Nephron progenitor cell (in vitro differentiated cells): ENCODE results near the gene TRIP11.

Source experiments
- DNase-seq: peaks from one replicate; pipeline ENCODE4 v3.0.0; 2021
- H3K27ac Mint-ChIP-seq: 2 replicates; pipeline ENCODE4 v1.8.0; 2021; ENCODE audit warnings: mild to moderate bottlenecking, moderate library complexity, mixed read lengths
- H3K27me3 Mint-ChIP-seq: 2 replicates; pipeline ENCODE4 v1.8.0; 2021; ENCODE audit warnings: mild to moderate bottlenecking, low read depth, mixed read lengths; ENCODE audit not compliant: poor library complexity
- H3K36me3 Mint-ChIP-seq: 2 replicates; pipeline ENCODE4 v1.8.0; 2021; ENCODE audit warnings: low read depth, mixed read lengths
- H3K4me1 Mint-ChIP-seq: 2 replicates; pipeline ENCODE4 v1.8.0; 2021; ENCODE audit warnings: mixed read lengths
- H3K4me3 Mint-ChIP-seq: 2 replicates; pipeline ENCODE4 v1.8.0; 2021; ENCODE audit warnings: mild to moderate bottlenecking, moderate library complexity, mixed read lengths
- H3K9me3 Mint-ChIP-seq: 2 replicates; pipeline ENCODE4 v1.8.0; 2021; ENCODE audit warnings: mild to moderate bottlenecking, moderate library complexity, mixed read lengths
- CTCF ChIP-seq: fragments of 200-600 bp; sonication (generic); IDR thresholded peaks from 2 replicates; pipeline ENCODE4 v1.5.0; 2021; ENCODE audit warnings: antibody characterized with exemption

TRIP11 gene

GRCh38 chr14:91918186-91918883, 121.5 kb downstream of the TRIP11 start:
- peaks cover 9% of the 10 kb centered on the region for H3K4me1 Mint-ChIP-seq
- H3K36me3 Mint-ChIP-seq, result no peaks in the 10 kb centered on the region
- no peak overlapping the region for H3K4me3 Mint-ChIP-seq
- H3K27ac Mint-ChIP-seq, result no peak overlapping the region
- DNase-seq, result no peak
- H3K9me3 Mint-ChIP-seq, result peaks cover 9% of the 10 kb centered on the region
- TF ChIP-seq CTCF, result no peak
- peaks cover 10% of the 10 kb centered on the region for H3K27me3 Mint-ChIP-seq
